Spleen (tissue), 11 donors: ENCODE measurements around the gene CYTH2. TPM values are rescaled to one million over a fixed set of nuclear protein-coding genes. Genes with fewer than 3 reads are reported as not detected.
A peak's percentile ranks its signal among the peaks of the same experiment; 100 is the strongest.

Experiments
- DNase-seq: peaks from one replicate; pipeline ENCODE4 v3.0.0-alpha.2; 2020
- H3K27ac ChIP-seq, 8 donors: fragments of 200-600 bp; sonication (generic) in 7 of 8; 1 replicate in 4 of 8; 2 replicates in 4 of 8; pipeline versions ENCODE4 v1.5.0 to v1.8.0; 2016 to 2021; ENCODE audit warnings: inconsistent platforms in 4 of 8, mild to moderate bottlenecking in 4 of 8, moderate library complexity in 1 of 8
- H3K27me3 ChIP-seq, 7 donors: fragments of 200-600 bp; sonication (generic) in 6 of 7; replicated peaks in 1 of 7; 1 replicate in 4 of 7; 2 replicates in 3 of 7; pipeline versions ENCODE4 v1.5.0 to v1.8.0; 2016 to 2021; ENCODE audit warnings: inconsistent platforms in 3 of 7, mild to moderate bottlenecking in 1 of 7
- H3K36me3 ChIP-seq, 6 donors: fragments of 200-600 bp; sonication (generic) in 5 of 6; 1 replicate in 4 of 6; 2 replicates in 2 of 6; pipeline versions ENCODE4 v1.5.0 to v1.8.0; 2016 to 2021; ENCODE audit warnings: inconsistent platforms in 2 of 6
- H3K4me1 ChIP-seq, 6 donors: fragments of 200-600 bp; sonication (generic) in 5 of 6; 1 replicate in 3 of 6; 2 replicates in 3 of 6; pipeline versions ENCODE4 v1.5.0 to v1.8.0; 2016 to 2021; ENCODE audit warnings: inconsistent platforms in 3 of 6
- H3K4me3 ChIP-seq, 8 donors: fragments of 200-600 bp; sonication (generic) in 7 of 8; 1 replicate in 4 of 8; 2 replicates in 4 of 8; pipeline versions ENCODE4 v1.5.0 to v1.8.0; 2016 to 2021; ENCODE audit warnings: inconsistent platforms in 4 of 8, mild to moderate bottlenecking in 4 of 8, moderate library complexity in 2 of 8
- H3K9me3 ChIP-seq, 8 donors: fragments of 200-600 bp; sonication (generic) in 7 of 8; 1 replicate in 4 of 8; 2 replicates in 4 of 8; pipeline versions ENCODE4 v1.5.0 to v1.8.0; 2016 to 2021; ENCODE audit warnings: inconsistent platforms in 4 of 8
- POLR2A ChIP-seq, 3 donors: fragments of 450-650 bp; IDR thresholded peaks; one replicate each; pipeline ENCODE4 v1.5.1; 2017; ENCODE audit warnings: antibody characterized with exemption in 3 of 3, mild to moderate bottlenecking in 1 of 3
- POLR2AphosphoS5 ChIP-seq, 3 donors: sonication (generic); formaldehyde crosslinking; IDR thresholded peaks; one replicate each; pipeline ENCODE4 v1.5.1; 2017; ENCODE audit warnings: antibody characterized with exemption in 3 of 3
- WGBS, 5 donors: extraction: QIAGEN DNeasy Blood & Tissue Kit in 3 of 5; methylation state at CpG; one replicate each; pipeline versions ENCODE4 v1.1.5 to v1.1.7; 2013 to 2018; 5-methylcytosine and 5-hydroxymethylcytosine counted together
- intact Hi-C: fragments of 100-400 bp; cut with DNase I; formaldehyde crosslinking; loops from one replicate; pipeline ENCODE4 v1.15.0; 2023; ENCODE audit warnings: low total_unique reads
- polyA plus RNA-seq, 3 donors: library from polyadenylated mRNA; stranded (reverse); fragments of 200-250 nt; gene quantifications; one replicate each; pipeline ENCODE4 v1.2.1, GENCODE V29; 2013
- total RNA-seq, 7 donors: library from RNA; depleted of rRNA in 3 of 7; stranded (reverse); fragments of >200 nt in 3 of 7; fragmentation: NEBNext Ultra II Directional in 4 of 7; extraction: Animal tissue kit (Norgen Biotek cat#: 25700) in 4 of 7; gene quantifications; one replicate each; pipeline versions ENCODE4 v1.1.0 to v1.2.1, GENCODE V29; 2016 to 2021
- TF ChIP-seq, protein P1 (sequence below), 11 experiments: fragments of 200-600 bp in 7 of 11; fragments of 450-650 bp in 4 of 11; sonication (generic) in 4 of 11; IDR thresholded peaks in 8 of 11; conservative IDR thresholded peaks in 3 of 11; 1 replicate in 7 of 11; 2 replicates in 4 of 11; pipeline versions ENCODE4 v1.4.0 to v1.8.0; 2016 to 2021; ENCODE audit warnings: antibody characterized with exemption in 11 of 11, inconsistent platforms in 4 of 11, mild to moderate bottlenecking in 1 of 11
- donor health status: healthy with polysubstance abuse.
- donor health status: DM: no; HTN: no; CAD: no; lungs with moderate emphysema.
- donor health status: DM: no; HTN: no; CAD: no.
- donor health status: Bipolar disorder and iron deficiency.
- donor health status: healthy.
- donor health status: DM: no; HTN: no; CAD: no.
- donor health status: DM: yes; HTN: yes; CAD: no.

CYTH2 gene
- total and polyA plus RNA-seq, 10 donors = 22.6 to 66.4 (median 40.7) TPM

GRCh38 chr19:48479686-48480085 lies 10.5 kb downstream of the CYTH2 start:
- intact Hi-C loops = no loop called here
- 74 to 88% (median 77%) methylated on average over 7 of the region's 7 CpGs for WGBS, 5 donors
- Histone ChIP-seq H3K27ac (peak overlapping the region in 6 of 8 donors; percentile 70 to 90 (median 84)), H3K4me1 (peaks cover 5 to 35% (median 20%) of the 10 kb centered on the region in 6 donors), H3K4me3 (peak overlapping the region in 2 of 8 donors; percentile 50 to 64), H3K27me3 (no peaks in the 10 kb centered on the region), H3K36me3 (peaks cover 0 to 52% (median 43%) of the 10 kb centered on the region in 6 donors), H3K9me3 (no peaks in the 10 kb centered on the region)
- DNase-seq = no peak
- TF ChIP-seq POLR2A (IDR thresholded peaks at IDR 0.05) = no peak
- peak in 1 of 3 donors; percentile 3 for TF ChIP-seq POLR2AphosphoS5 (IDR thresholded peaks at IDR 0.05)

DNA sequence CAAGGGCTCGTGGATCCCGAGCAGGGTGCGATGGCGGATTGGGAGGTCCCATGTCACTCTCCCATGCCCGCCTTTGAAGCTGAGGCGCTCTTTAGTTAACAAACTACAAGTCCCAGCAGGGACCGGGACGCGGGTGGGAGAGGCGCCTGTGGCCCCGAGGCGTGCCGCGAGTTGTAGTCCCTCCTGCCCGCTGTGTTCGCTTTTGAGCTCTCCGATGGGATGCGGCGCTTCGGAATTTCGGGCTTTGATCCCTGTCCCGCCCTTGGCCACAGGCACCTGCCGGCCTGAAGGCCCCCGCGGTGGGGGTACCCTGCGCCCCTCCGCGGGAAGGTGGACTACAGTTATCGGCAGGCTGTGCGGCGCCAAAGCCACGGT lies 11.0 kb downstream of the CYTH2 start:
- H3K4me1 ChIP-seq = peaks cover 5 to 35% (median 20%) of the 10 kb centered on the region in 6 donors
- no peaks in the 10 kb centered on the region for H3K9me3 ChIP-seq
- intact Hi-C loops = no loop called here
- peak; percentile 89 for DNase-seq
- H3K4me3 ChIP-seq = peak overlapping the region; percentile 32 to 67 (median 48)
- H3K27ac ChIP-seq = peak overlapping the region; percentile 70 to 90 (median 84)
- no peaks in the 10 kb centered on the region for H3K27me3 ChIP-seq
- peaks cover 0 to 47% (median 38%) of the 10 kb centered on the region in 6 donors for H3K36me3 ChIP-seq
- no peak for TF ChIP-seq POLR2A (IDR thresholded peaks at IDR 0.05)
- TF ChIP-seq POLR2AphosphoS5 (IDR thresholded peaks at IDR 0.05) = peak; percentile 52 to 75 (median 71)
- WGBS, 5 donors = 10 to 28% (median 16%) methylated on average over 7 to 32 of the region's 32 CpGs

DNA sequence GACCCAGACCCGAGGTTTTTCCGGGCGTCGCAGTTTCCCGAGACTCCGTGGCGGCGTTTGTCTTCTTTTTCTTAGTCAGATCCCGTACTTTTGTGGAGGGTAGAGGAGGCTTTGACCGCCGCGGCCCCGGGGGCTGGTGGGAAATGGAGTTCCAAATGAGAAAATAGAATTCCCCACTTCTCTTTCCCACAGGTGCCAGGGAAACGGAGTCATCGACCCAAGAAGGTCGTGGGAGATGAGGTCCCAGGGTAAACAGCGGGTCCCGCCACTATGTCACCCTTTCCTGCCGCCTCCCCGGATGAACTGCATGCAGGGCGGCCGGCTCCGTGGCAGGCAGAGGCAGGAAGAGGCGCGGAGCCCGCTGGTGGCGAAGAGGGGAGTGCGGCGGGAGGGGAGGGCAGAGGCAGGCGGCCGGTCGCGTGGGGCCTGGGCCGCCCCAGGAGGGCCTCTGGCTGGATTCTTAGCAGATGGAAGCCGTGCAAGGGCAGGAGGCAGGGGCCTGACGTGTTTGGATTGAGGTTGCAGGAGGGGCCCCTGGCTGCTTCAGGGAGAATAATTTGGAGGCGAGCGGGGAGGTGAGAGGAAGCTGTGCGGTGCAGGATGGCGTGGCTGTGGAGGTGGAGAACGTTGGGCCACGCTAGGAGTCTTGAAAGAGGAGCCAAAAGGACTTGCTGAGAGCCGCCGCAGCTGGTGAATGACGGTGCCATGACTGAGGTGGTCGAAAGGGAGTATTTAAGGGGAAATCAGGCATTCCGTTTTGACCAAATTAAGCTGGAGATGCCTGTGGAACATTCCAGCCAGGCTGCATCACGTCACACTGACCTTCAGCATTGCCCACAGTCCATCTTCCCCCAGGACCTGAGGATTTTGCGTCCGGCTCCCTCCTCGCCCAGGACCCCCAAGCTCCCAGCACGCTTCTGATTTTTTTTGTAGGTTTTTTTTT lies 11.7 kb downstream of the CYTH2 start:
- intact Hi-C loops = no loop called here
- peak overlapping the region; percentile 32 to 67 (median 48) for H3K4me3 ChIP-seq
- H3K27ac ChIP-seq = peak overlapping the region; percentile 70 to 90 (median 84)
- H3K9me3 ChIP-seq = no peaks in the 10 kb centered on the region
- H3K4me1 ChIP-seq = peaks cover 5 to 30% (median 20%) of the 10 kb centered on the region in 6 donors
- 10 to 17% (median 11%) methylated on average over 51 to 52 of the region's 52 CpGs for WGBS, 5 donors
- peak; percentile 91 for DNase-seq
- peaks cover 0 to 40% (median 31%) of the 10 kb centered on the region in 6 donors for H3K36me3 ChIP-seq
- no peaks in the 10 kb centered on the region for H3K27me3 ChIP-seq
- peak; percentile 79 to 92 (median 81) for TF ChIP-seq POLR2AphosphoS5 (IDR thresholded peaks at IDR 0.05)
- TF ChIP-seq POLR2A (IDR thresholded peaks at IDR 0.05) = no peak
- TF ChIP-seq, protein P1, sequence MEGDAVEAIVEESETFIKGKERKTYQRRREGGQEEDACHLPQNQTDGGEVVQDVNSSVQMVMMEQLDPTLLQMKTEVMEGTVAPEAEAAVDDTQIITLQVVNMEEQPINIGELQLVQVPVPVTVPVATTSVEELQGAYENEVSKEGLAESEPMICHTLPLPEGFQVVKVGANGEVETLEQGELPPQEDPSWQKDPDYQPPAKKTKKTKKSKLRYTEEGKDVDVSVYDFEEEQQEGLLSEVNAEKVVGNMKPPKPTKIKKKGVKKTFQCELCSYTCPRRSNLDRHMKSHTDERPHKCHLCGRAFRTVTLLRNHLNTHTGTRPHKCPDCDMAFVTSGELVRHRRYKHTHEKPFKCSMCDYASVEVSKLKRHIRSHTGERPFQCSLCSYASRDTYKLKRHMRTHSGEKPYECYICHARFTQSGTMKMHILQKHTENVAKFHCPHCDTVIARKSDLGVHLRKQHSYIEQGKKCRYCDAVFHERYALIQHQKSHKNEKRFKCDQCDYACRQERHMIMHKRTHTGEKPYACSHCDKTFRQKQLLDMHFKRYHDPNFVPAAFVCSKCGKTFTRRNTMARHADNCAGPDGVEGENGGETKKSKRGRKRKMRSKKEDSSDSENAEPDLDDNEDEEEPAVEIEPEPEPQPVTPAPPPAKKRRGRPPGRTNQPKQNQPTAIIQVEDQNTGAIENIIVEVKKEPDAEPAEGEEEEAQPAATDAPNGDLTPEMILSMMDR (IDR thresholded peaks at IDR 0.05 in 8 of 11, conservative IDR thresholded peaks at IDR 0.05 in 3 of 11) = peak in 2 of 11 experiments; percentile 9 to 23

GRCh38 chr19:48481846-48482639 lies 12.9 kb downstream of the CYTH2 start:
- no peak overlapping the region for H3K4me3 ChIP-seq
- WGBS, 5 donors = 74 to 81% (median 77%) methylated on average over 7 of the region's 7 CpGs
- TF ChIP-seq POLR2AphosphoS5 (IDR thresholded peaks at IDR 0.05) = no peak
- TF ChIP-seq, protein P1 (IDR thresholded peaks at IDR 0.05 in 8 of 11, conservative IDR thresholded peaks at IDR 0.05 in 3 of 11) = no peak
- TF ChIP-seq POLR2A (IDR thresholded peaks at IDR 0.05) = no peak
- H3K36me3 ChIP-seq = peaks cover 0 to 28% (median 20%) of the 10 kb centered on the region in 6 donors
- intact Hi-C loops = no loop called here
- no peak for DNase-seq
- no peak overlapping the region for H3K27ac ChIP-seq
- H3K9me3 ChIP-seq = no peaks in the 10 kb centered on the region
- H3K4me1 ChIP-seq = peaks cover 5 to 30% (median 20%) of the 10 kb centered on the region in 6 donors
- no peaks in the 10 kb centered on the region for H3K27me3 ChIP-seq
